GM12864 (cell line): ENCODE results near the gene CSK.

ENCODE experiments used
- DNase-seq: peaks from one replicate; pipeline ENCODE4 v3.0.0-alpha.2; 2011; ENCODE audit warnings: low read depth
- H3K4me3 ChIP-seq: 2 replicates; pipeline ENCODE4 v1.5.1; 2011; ENCODE audit warnings: mild to moderate bottlenecking, low read depth, low read length, control low read depth
- TF ChIP-seq, protein P1 (sequence below): IDR thresholded peaks from 2 replicates; pipeline ENCODE4 v1.5.1; 2011; ENCODE audit warnings: low read depth, mild to moderate bottlenecking, moderate library complexity, low read length, control low read depth, inconsistent platforms; ENCODE audit errors: missing control alignments

Gene CSK

DNA sequence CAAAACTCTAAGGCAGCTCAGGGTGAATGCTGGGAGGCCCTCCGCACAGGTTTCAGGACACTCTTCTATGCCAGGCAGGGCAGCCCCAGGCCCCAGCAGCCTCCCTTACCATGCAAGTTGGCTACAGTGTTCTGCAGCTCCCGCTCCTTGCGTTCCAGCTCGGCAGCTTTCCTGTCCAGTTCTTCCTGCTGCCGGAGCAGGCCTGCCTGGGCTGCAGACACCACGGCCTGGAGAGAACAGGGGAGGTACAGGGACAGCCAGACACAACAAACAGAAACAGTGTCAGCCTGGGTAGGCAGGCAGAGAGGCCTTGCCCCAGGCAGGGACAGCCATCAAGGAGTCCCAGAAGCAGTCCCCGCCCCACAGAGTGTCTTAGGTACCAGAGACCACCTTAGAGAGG is 70.1 kb downstream of the CSK start:
- no peak overlapping the region for H3K4me3 ChIP-seq
- TF ChIP-seq, protein P1, sequence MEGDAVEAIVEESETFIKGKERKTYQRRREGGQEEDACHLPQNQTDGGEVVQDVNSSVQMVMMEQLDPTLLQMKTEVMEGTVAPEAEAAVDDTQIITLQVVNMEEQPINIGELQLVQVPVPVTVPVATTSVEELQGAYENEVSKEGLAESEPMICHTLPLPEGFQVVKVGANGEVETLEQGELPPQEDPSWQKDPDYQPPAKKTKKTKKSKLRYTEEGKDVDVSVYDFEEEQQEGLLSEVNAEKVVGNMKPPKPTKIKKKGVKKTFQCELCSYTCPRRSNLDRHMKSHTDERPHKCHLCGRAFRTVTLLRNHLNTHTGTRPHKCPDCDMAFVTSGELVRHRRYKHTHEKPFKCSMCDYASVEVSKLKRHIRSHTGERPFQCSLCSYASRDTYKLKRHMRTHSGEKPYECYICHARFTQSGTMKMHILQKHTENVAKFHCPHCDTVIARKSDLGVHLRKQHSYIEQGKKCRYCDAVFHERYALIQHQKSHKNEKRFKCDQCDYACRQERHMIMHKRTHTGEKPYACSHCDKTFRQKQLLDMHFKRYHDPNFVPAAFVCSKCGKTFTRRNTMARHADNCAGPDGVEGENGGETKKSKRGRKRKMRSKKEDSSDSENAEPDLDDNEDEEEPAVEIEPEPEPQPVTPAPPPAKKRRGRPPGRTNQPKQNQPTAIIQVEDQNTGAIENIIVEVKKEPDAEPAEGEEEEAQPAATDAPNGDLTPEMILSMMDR, result no peak
- no peak for DNase-seq
